Brain microvascular endothelial cell (primary cell): ENCODE results near the gene SPRED3.
"Not testable (repeated sequence)": the region's sequence is repeated elsewhere in the genome, so short reads cannot be mapped to it uniquely, and the experiment has no call there.

Experiments used
- DNase-seq: peaks from one replicate; pipeline ENCODE4 v3.0.0-alpha.2; 2020
- H3K27ac ChIP-seq: fragments of 250-450 bp; sonication (Bioruptor Pico); 2 replicates; pipeline ENCODE4 v1.5.1; 2020; ENCODE audit warnings: mild to moderate bottlenecking, moderate library complexity
- H3K27me3 ChIP-seq: fragments of 250-450 bp; sonication (Bioruptor Pico); replicated peaks from 2 replicates; pipeline ENCODE4 v1.5.1; 2020; ENCODE audit warnings: mild to moderate bottlenecking
- H3K36me3 ChIP-seq: fragments of 250-450 bp; sonication (Bioruptor Pico); replicated peaks from 2 replicates; pipeline ENCODE4 v1.5.1; 2020; ENCODE audit warnings: mild to moderate bottlenecking
- H3K4me3 ChIP-seq: 2 replicates; pipeline ENCODE4 v1.5.1; 2011; ENCODE audit warnings: low read depth, mild to moderate bottlenecking, control low read depth, low read length, moderate library complexity
- in situ Hi-C: cut with HindIII; loops from 2 replicates; pipeline ENCODE4 v1.10.0; 2017; ENCODE audit warnings: low sequenced_read_pairs, low pct_ligation_motif_present
- TF ChIP-seq, protein P1 (sequence below): IDR thresholded peaks from 2 replicates; pipeline ENCODE4 v1.5.1; 2011; ENCODE audit warnings: low read depth, mild to moderate bottlenecking, moderate library complexity, low read length, control low read depth, inconsistent platforms; ENCODE audit errors: missing control alignments

SPRED3 gene

DNA sequence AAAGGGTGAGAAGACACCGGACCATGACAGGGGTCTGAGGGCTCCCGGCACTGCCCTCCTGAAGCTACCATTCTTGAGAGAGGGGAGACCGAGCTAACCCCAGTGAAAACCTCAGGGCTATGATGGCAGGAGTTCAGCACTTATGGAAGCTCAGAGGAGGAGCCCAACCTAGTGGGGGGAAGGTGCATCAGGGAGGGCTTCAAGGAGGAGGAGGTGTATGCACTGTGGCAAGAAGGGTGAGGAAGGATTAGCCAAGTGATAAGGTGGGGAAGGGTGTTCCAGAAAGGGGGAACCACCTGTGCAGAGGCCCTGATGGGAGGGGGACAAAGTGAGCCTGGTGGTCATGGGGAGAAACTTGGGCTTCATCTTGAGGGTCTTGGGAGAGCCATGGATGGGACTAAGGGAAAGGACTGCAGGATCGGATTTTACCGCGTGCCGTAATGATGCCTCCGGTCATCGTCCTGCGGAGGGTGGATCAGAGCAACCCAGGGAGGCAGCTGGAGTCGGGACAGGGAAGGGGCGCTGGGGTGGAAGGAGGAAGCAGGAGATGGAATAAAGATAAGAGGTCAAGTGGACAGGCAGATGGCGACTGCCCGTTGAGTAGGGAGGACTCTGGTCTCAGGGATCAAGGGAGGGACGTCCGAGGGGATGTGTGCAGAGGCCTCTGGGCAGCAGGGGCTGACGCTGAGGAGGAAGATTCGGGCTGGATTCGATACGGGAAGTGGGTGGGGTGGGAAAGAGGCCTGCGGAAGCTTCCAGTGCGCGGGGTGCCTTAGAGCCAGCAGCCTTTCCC lies 27.5 kb upstream of the SPRED3 start:
- H3K27me3 ChIP-seq: peaks cover 18% of the 10 kb centered on the region
- TF ChIP-seq, protein P1, sequence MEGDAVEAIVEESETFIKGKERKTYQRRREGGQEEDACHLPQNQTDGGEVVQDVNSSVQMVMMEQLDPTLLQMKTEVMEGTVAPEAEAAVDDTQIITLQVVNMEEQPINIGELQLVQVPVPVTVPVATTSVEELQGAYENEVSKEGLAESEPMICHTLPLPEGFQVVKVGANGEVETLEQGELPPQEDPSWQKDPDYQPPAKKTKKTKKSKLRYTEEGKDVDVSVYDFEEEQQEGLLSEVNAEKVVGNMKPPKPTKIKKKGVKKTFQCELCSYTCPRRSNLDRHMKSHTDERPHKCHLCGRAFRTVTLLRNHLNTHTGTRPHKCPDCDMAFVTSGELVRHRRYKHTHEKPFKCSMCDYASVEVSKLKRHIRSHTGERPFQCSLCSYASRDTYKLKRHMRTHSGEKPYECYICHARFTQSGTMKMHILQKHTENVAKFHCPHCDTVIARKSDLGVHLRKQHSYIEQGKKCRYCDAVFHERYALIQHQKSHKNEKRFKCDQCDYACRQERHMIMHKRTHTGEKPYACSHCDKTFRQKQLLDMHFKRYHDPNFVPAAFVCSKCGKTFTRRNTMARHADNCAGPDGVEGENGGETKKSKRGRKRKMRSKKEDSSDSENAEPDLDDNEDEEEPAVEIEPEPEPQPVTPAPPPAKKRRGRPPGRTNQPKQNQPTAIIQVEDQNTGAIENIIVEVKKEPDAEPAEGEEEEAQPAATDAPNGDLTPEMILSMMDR: no peak
- H3K27ac ChIP-seq: no peak overlapping the region
- peak overlapping the region; percentile 62 for H3K4me3 ChIP-seq
- no peaks in the 10 kb centered on the region for H3K36me3 ChIP-seq
- in situ Hi-C loops: no loop called here
- no peak for DNase-seq

DNA sequence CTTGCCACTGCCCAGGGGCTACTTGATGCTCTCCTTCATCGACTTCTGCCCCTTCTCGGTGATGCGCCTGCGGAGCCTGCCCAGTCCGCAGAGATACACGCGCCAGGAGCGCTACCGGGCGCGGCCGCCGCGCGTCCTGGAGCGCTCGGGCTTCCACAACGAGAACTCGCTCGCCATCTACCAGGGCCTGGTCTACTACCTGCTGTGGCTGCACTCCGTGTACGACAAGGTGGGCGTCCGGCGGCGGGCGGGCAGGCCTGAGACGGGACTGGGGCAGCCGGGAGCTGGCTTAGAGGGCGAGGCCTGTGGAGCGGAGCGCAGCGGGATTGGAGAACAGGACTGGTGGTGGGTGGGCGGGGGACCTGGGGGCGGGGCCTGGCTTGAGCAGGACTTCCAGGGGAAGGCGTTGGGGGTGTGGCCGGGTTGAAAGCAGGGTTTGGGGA lies 26.8 kb upstream of the SPRED3 start:
- in situ Hi-C loops: no loop called here
- TF ChIP-seq, protein P1: peak; percentile 28
- Histone ChIP-seq H3K36me3 (no peaks in the 10 kb centered on the region), H3K4me3 (peak overlapping the region; percentile 62), H3K27ac (no peak overlapping the region), H3K27me3 (peaks cover 18% of the 10 kb centered on the region)
- DNase-seq: peak; percentile 59

DNA sequence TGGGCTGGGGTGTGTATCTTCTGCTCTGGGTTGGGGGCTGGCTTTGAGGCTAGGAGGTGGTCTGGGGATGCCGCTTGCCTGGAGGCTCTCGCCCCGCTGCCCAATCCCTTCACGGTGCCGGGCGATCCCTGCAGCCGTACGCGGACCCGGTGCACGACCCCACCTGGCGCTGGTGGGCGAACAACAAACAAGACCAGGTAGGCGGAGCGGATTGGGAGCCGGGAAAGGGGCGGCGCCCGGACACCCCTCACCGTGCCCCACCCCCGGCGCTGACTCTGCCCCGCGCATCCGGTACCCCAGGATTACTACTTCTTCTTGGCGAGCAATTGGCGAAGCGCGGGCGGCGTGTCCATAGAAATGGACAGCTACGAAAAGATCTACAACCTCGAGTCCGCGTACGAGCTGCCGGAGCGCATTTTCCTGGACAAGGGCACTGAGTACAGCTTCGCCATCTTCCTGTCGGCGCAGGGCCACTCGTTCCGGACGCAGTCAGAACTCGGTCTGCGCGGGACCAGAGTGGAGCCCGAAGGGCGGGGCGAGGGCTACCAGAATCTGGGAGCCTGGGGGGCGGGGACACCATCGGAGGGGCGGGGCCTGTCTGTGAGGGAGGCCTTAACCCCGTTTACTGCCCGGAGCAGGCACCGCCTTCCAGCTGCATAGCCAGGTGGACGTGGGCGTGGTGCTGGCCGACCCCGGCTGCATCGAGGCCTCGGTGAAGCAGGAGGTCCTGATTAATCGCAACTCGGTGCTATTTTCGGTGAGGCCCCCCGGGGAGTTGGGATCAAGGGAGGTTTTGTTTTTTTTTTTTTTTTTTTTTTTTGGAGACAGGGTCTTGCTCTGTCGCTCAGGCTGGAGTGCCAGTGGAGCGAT lies 26.2 kb upstream of the SPRED3 start:
- H3K27me3 ChIP-seq: peaks cover 18% of the 10 kb centered on the region

DNA sequence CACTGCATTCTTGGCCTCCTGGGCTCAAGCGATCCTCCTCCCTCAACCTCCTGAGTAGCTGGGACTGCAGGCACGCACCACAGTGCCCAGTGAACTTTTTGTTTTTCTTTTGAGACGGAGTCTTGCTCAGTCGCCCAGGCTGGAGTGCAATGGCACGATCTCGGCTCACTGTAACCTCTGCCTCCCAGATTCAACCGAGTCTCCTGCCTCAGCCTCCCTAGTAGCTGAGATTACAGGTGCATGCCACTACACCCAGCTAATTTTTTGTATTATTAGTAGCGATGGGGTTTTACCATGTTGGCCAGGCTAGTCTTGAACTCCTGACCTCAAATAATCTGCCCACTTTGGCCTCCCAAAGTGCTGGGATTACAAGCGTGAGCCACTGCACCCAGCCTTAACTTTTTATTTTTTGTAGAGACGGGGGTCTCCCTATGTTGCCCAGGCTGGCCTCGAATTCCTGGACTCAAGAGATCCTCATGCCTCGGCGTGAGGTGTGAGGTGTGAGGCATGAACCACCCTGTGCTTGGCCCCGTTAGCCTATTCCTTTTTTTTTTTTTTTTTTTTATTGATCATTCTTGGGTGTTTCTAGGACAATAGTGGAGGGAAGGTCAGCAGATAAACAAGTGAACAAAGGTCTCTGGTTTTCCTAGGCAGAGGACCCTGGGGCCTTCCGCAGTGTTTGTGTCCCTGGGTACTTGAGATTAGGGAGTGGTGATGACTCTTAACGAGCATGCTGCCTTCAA lies 25.4 kb upstream of the SPRED3 start:
- H3K27ac ChIP-seq, in situ Hi-C loops, H3K4me3 ChIP-seq, H3K36me3 ChIP-seq, DNase-seq: not testable (repeated sequence)
- H3K27me3 ChIP-seq: peaks cover 18% of the 10 kb centered on the region

More for the DNA sequence above, 26.2 kb upstream of the SPRED3 start:
- in situ Hi-C loops: no loop called here
- Histone ChIP-seq H3K36me3 (no peaks in the 10 kb centered on the region), H3K27ac (no peak overlapping the region), H3K4me3 (peak overlapping the region; percentile 62)
- peak; percentile 62 for DNase-seq
- TF ChIP-seq, protein P1: no peak

DNA sequence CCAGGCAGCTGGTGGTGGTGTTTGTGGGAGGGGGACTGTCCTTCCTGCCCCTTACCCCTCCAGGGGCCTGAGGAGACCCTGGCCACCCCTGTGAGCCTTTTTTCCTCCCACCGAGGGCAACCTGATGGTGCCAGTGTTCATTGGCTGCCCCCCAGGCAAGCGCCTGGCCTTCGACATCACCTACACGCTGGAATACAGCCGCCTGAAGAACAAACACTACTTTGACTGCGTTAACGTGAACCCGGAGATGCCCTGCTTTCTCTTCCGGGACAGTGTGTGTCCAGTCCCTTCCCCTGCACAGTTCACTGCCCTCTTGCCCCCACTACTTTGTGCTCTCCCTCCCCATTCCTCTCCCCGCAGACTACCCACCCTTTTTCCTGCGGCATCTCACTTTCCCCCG lies 21.5 kb upstream of the SPRED3 start:
- no peak overlapping the region for H3K27ac ChIP-seq
- no peak overlapping the region for H3K4me3 ChIP-seq
- DNase-seq: no peak
- H3K27me3 ChIP-seq: no peaks in the 10 kb centered on the region
- in situ Hi-C loops: no loop called here
- TF ChIP-seq, protein P1: no peak
- H3K36me3 ChIP-seq: no peaks in the 10 kb centered on the region
